Activated CD4-positive, alpha-beta T cell treated with anti-CD3 and anti-CD28 coated beads, Interleukin-2, amount 10 ng/mL, durations not matched to agents 7 days and 5 days (primary cell): Measurements from ENCODE around the gene COL28A1. TPM values are rescaled to one million over a fixed set of nuclear protein-coding genes. Genes with fewer than 3 reads are reported as not detected.

Experiments
- CTCF ChIA-PET: fragments of 350-600 bp; sonication (Branson Sonifier 250); formaldehyde crosslinking; loops from one replicate; lab custom pipeline; 2021; ENCODE audit warnings: antibody characterized with exemption; lab: Charles Lee
- POLR2A ChIA-PET: fragments of 350-600 bp; sonication (Branson Sonifier 250); formaldehyde crosslinking; loops from one replicate; lab custom pipeline; 2021; ENCODE audit warnings: antibody characterized with exemption; lab: Charles Lee
- DNase-seq: peaks from one replicate; pipeline ENCODE4 v3.0.0-alpha.2; 2020
- H3K27ac Mint-ChIP-seq: one replicate; pipeline ENCODE4 v1.8.0; 2021; ENCODE audit warnings: mild to moderate bottlenecking, moderate library complexity, mixed read lengths
- H3K27me3 Mint-ChIP-seq: one replicate; pipeline ENCODE4 v1.8.0; 2021; ENCODE audit warnings: mixed read lengths
- H3K36me3 Mint-ChIP-seq: one replicate; pipeline ENCODE4 v1.8.0; 2021; ENCODE audit warnings: low read depth, mixed read lengths
- H3K4me1 Mint-ChIP-seq: one replicate; pipeline ENCODE4 v1.8.0; 2021; ENCODE audit warnings: mixed read lengths
- H3K4me3 Mint-ChIP-seq: one replicate; pipeline ENCODE4 v1.8.0; 2021; ENCODE audit warnings: mild to moderate bottlenecking, moderate library complexity, mixed read lengths
- H3K9me3 Mint-ChIP-seq: one replicate; pipeline ENCODE4 v1.8.0; 2021; ENCODE audit warnings: mixed read lengths
- total RNA-seq, 2 experiments: library from RNA; stranded (reverse); gene quantifications; one replicate each; pipeline ENCODE4 v1.2.3, GENCODE V29; 2021

COL28A1 gene
- total RNA-seq, 2 experiments from 2014 or later, result not detected

GRCh38 chr7:7323921-7324320 lies 211.8 kb downstream of the COL28A1 start:
- no peaks in the 10 kb centered on the region for H3K9me3 Mint-ChIP-seq
- H3K4me1 Mint-ChIP-seq, result no peaks in the 10 kb centered on the region
- POLR2A ChIA-PET, result no interaction called here
- no peak for DNase-seq
- H3K27me3 Mint-ChIP-seq, result peaks cover 3% of the 10 kb centered on the region
- H3K27ac Mint-ChIP-seq, result no peak overlapping the region
- no peaks in the 10 kb centered on the region for H3K36me3 Mint-ChIP-seq
- no peak overlapping the region for H3K4me3 Mint-ChIP-seq
- CTCF ChIA-PET, result no interaction called here

- Mint-ChIP-seq H3K36me3 (no peaks in the 10 kb centered on the region), H3K9me3 (no peaks in the 10 kb centered on the region), H3K27ac (no peak overlapping the region), H3K4me3 (no peak overlapping the region), H3K4me1 (no peaks in the 10 kb centered on the region), H3K27me3 (peaks cover 3% of the 10 kb centered on the region)
- DNase-seq, result no peak
- ChIA-PET CTCF (no interaction called here), POLR2A (no interaction called here)
Observed at GRCh38 chr7:7323352-7323751, 212.3 kb downstream of the COL28A1 start.

GRCh38 chr7:7321681-7322080 lies 214.0 kb downstream of the COL28A1 start:
- H3K9me3 Mint-ChIP-seq, result no peaks in the 10 kb centered on the region
- H3K27me3 Mint-ChIP-seq, result no peaks in the 10 kb centered on the region
- POLR2A ChIA-PET, result no interaction called here
- DNase-seq, result no peak
- no peak overlapping the region for H3K4me3 Mint-ChIP-seq
- no peaks in the 10 kb centered on the region for H3K4me1 Mint-ChIP-seq
- H3K36me3 Mint-ChIP-seq, result no peaks in the 10 kb centered on the region
- CTCF ChIA-PET, result interaction anchor here (1.1 kb wide), 1 partner anchor 13 kb away, joined by 3 read pairs; no protein-coding TSS in a partner anchor
- H3K27ac Mint-ChIP-seq, result no peak overlapping the region

GRCh38 chr7:7318601-7319000 lies 217.1 kb downstream of the COL28A1 start:
- Mint-ChIP-seq H3K27me3 (peaks cover 2% of the 10 kb centered on the region), H3K36me3 (no peaks in the 10 kb centered on the region), H3K4me3 (no peak overlapping the region), H3K27ac (no peak overlapping the region), H3K4me1 (no peaks in the 10 kb centered on the region), H3K9me3 (no peaks in the 10 kb centered on the region)
- no peak for DNase-seq
- ChIA-PET POLR2A (no interaction called here), CTCF (no interaction called here)

- Mint-ChIP-seq H3K27ac (no peak overlapping the region), H3K9me3 (peaks cover 4% of the 10 kb centered on the region), H3K36me3 (no peaks in the 10 kb centered on the region), H3K4me1 (no peaks in the 10 kb centered on the region), H3K27me3 (peaks cover 2% of the 10 kb centered on the region), H3K4me3 (no peak overlapping the region)
- ChIA-PET POLR2A (no interaction called here), CTCF (no interaction called here)
- DNase-seq, result no peak
Observed at GRCh38 chr7:7317850-7318249, 217.8 kb downstream of the COL28A1 start.

GRCh38 chr7:7315851-7316250 lies 219.8 kb downstream of the COL28A1 start:
- Mint-ChIP-seq H3K27me3 (peaks cover 2% of the 10 kb centered on the region), H3K9me3 (peaks cover 4% of the 10 kb centered on the region), H3K4me3 (no peak overlapping the region), H3K4me1 (no peaks in the 10 kb centered on the region), H3K27ac (no peak overlapping the region), H3K36me3 (no peaks in the 10 kb centered on the region)
- ChIA-PET POLR2A (no interaction called here), CTCF (interaction anchor here (1.2 to 1.5 kb wide), 2 partner anchors 12 to 213 kb away, joined by 3 to 5 read pairs; no protein-coding TSS in a partner anchor)
- no peak for DNase-seq

GRCh38 chr7:7312323-7312722 lies 223.3 kb downstream of the COL28A1 start:
- Mint-ChIP-seq H3K27ac (no peak overlapping the region), H3K27me3 (peaks cover 4% of the 10 kb centered on the region), H3K4me1 (no peaks in the 10 kb centered on the region), H3K36me3 (no peaks in the 10 kb centered on the region), H3K9me3 (peaks cover 9% of the 10 kb centered on the region), H3K4me3 (no peak overlapping the region)
- POLR2A ChIA-PET, result no interaction called here
- CTCF ChIA-PET, result no interaction called here
- DNase-seq, result no peak

- Mint-ChIP-seq H3K27me3 (peaks cover 4% of the 10 kb centered on the region), H3K27ac (no peak overlapping the region), H3K9me3 (peaks cover 9% of the 10 kb centered on the region), H3K4me1 (no peaks in the 10 kb centered on the region), H3K36me3 (no peaks in the 10 kb centered on the region), H3K4me3 (no peak overlapping the region)
- ChIA-PET CTCF (interaction anchor here (1.2 kb wide), 1 partner anchor 245 kb away, joined by 3 read pairs; no protein-coding TSS in a partner anchor), POLR2A (no interaction called here)
- no peak for DNase-seq
Observed at GRCh38 chr7:7311001-7311400, 224.7 kb downstream of the COL28A1 start.

GRCh38 chr7:7309203-7309602 lies 226.5 kb downstream of the COL28A1 start:
- Mint-ChIP-seq H3K4me3 (no peak overlapping the region), H3K36me3 (no peaks in the 10 kb centered on the region), H3K27ac (no peak overlapping the region), H3K9me3 (peaks cover 9% of the 10 kb centered on the region), H3K4me1 (no peaks in the 10 kb centered on the region), H3K27me3 (peaks cover 3% of the 10 kb centered on the region)
- ChIA-PET CTCF (interaction anchor here (0.7 kb wide), 1 partner anchor 13 kb away, joined by 3 read pairs; no protein-coding TSS in a partner anchor), POLR2A (no interaction called here)
- DNase-seq, result no peak

Other genes starting within 250 kb of the COL28A1 start
- gene MIOS, start 31.0 kb upstream of the COL28A1 start, total RNA-seq, result 10 to 100 TPM; 24.8 to 25.4 TPM
- gene UMAD1, start 104.9 kb upstream of the COL28A1 start, total RNA-seq, result 10 to 100 TPM; 16.3 to 16.4 TPM
- gene RPA3, start 182.7 kb upstream of the COL28A1 start, total RNA-seq, result 10 to 100 TPM; 93.2 to 93.4 TPM